CD4-positive, alpha-beta T cell (primary cell): ENCODE measurements around the gene C9. TPM values are rescaled to one million over a fixed set of nuclear protein-coding genes. Genes with fewer than 3 reads are reported as not detected.
"Not testable (repeated sequence)": the region's sequence is repeated elsewhere in the genome, so short reads cannot be mapped to it uniquely, and the experiment has no call there.

Experiments
- ATAC-seq: fragments of 200-7000 bp; cut with Tn5 transposase; one replicate; pipeline ENCODE4 v1.10.0; 2022; ENCODE audit warnings: mild to moderate bottlenecking; ENCODE audit not compliant: poor library complexity
- CTCF ChIA-PET: fragments of 350-600 bp; sonication (Branson Sonifier 250); formaldehyde crosslinking; loops from one replicate; lab custom pipeline; 2021; ENCODE audit warnings: antibody characterized with exemption, inconsistent platforms; lab: Charles Lee
- POLR2A ChIA-PET: fragments of 350-600 bp; sonication (Branson Sonifier 250); formaldehyde crosslinking; loops from one replicate; lab custom pipeline; 2021; ENCODE audit warnings: antibody characterized with exemption, inconsistent platforms; lab: Charles Lee
- DNase-seq, 14 experiments: peaks; one replicate each; pipeline ENCODE4 v3.0.0-alpha.2; 2013 to 2020; ENCODE audit warnings: mixed read lengths in 2 of 14
- H3K27ac ChIP-seq, 2 donors: one replicate each; pipeline versions ENCODE4 v1.5.1 to v1.7.0; 2013; ENCODE audit warnings: low read length in 2 of 2, low read depth in 1 of 2, mild to moderate bottlenecking in 1 of 2
- H3K27me3 ChIP-seq, 2 experiments: 1 replicate in 1 of 2; 2 replicates in 1 of 2; pipeline versions ENCODE4 v1.6.1 to v1.7.0; 2013; ENCODE audit warnings: low read length in 2 of 2, control low read depth in 1 of 2, mild to moderate bottlenecking in 1 of 2, moderate library complexity in 1 of 2; ENCODE audit not compliant: insufficient read depth in 2 of 2, control insufficient read depth in 1 of 2
- H3K36me3 ChIP-seq: one replicate; pipeline ENCODE4 v1.6.1; 2013; ENCODE audit warnings: low read length, control low read depth; ENCODE audit not compliant: insufficient read depth
- H3K4me1 ChIP-seq: one replicate; pipeline ENCODE4 v1.6.1; 2013; ENCODE audit warnings: low read length, control low read depth; ENCODE audit not compliant: insufficient read depth
- H3K4me3 ChIP-seq: one replicate; pipeline ENCODE4 v1.5.1; 2013; ENCODE audit warnings: mild to moderate bottlenecking, low read length, moderate library complexity
- H3K9me3 ChIP-seq, 2 experiments: 1 replicate in 1 of 2; 2 replicates in 1 of 2; pipeline versions ENCODE4 v1.6.1 to v1.7.0; 2013; ENCODE audit warnings: low read length in 2 of 2, mild to moderate bottlenecking in 2 of 2, control low read depth in 1 of 2, moderate library complexity in 1 of 2; ENCODE audit not compliant: control insufficient read depth in 1 of 2, insufficient read depth in 1 of 2
- H3K27ac Mint-ChIP-seq: one replicate; pipeline ENCODE4 v1.8.0; 2020; ENCODE audit warnings: mixed read lengths
- H3K27me3 Mint-ChIP-seq: one replicate; pipeline ENCODE4 v1.8.0; 2021; ENCODE audit warnings: mixed read lengths
- H3K36me3 Mint-ChIP-seq: one replicate; pipeline ENCODE4 v1.8.0; 2021; ENCODE audit warnings: low read depth, mixed read lengths
- H3K4me1 Mint-ChIP-seq: one replicate; pipeline ENCODE4 v1.8.0; 2021; ENCODE audit warnings: low read depth, mixed read lengths
- H3K4me3 Mint-ChIP-seq: one replicate; pipeline ENCODE4 v1.8.0; 2020; ENCODE audit warnings: mild to moderate bottlenecking, mixed read lengths
- H3K9me3 Mint-ChIP-seq: one replicate; pipeline ENCODE4 v1.8.0; 2020; ENCODE audit warnings: mixed read lengths
- CTCF ChIP-seq: fragments of 200-600 bp; IDR thresholded peaks from one replicate; pipeline ENCODE4 v1.8.0; 2022; ENCODE audit warnings: antibody characterized with exemption, mild to moderate bottlenecking
- intact Hi-C, 2 experiments: fragments of 100-400 bp; cut with DNase I in 1 of 2; cut with micrococcal nuclease in 1 of 2; formaldehyde crosslinking; loops; one replicate each; pipeline versions ENCODE4 v1.15.1 to v1.9.0; 2023 to 2025; cut with DNase I, micrococcal nuclease
- total RNA-seq, 174 experiments: library from RNA in 2 of 174; stranded (reverse) in 2 of 174; gene quantifications; one replicate each; pipeline ENCODE4 v1.2.3 and lab custom pipeline; 2021 to 2026

Gene C9
- total RNA-seq, 2 experiments from 2014 or later: not detected

GRCh38 chr5:39235648-39236047, 128.6 kb downstream of the C9 start:
- Mint-ChIP-seq H3K27ac (no peak overlapping the region), H3K27me3 (no peaks in the 10 kb centered on the region), H3K4me1 (peaks cover 11% of the 10 kb centered on the region), H3K36me3 (no peaks in the 10 kb centered on the region), H3K9me3 (peaks cover 6% of the 10 kb centered on the region), H3K4me3 (no peak overlapping the region)
- ATAC-seq: no peak
- no peaks in the 10 kb centered on the region for H3K9me3 ChIP-seq
- intact Hi-C loops: no loop called here
- no peak for DNase-seq
- POLR2A ChIA-PET: no interaction called here
- CTCF ChIA-PET: interaction anchor here (1.3 kb wide), 1 partner anchor 16 kb away, joined by 3 read pairs; no protein-coding TSS in a partner anchor
- no peaks in the 10 kb centered on the region for H3K36me3 ChIP-seq
- no peak overlapping the region for H3K4me3 ChIP-seq
- no peak overlapping the region for H3K27ac ChIP-seq
- TF ChIP-seq CTCF: no peak
- H3K27me3 ChIP-seq: no peaks in the 10 kb centered on the region
- H3K4me1 ChIP-seq: peaks cover 9% of the 10 kb centered on the region

GRCh38 chr5:39234494-39234893, 129.8 kb downstream of the C9 start:
- H3K4me3 ChIP-seq, H3K27ac Mint-ChIP-seq, intact Hi-C loops, POLR2A ChIA-PET, H3K36me3 ChIP-seq, H3K4me3 Mint-ChIP-seq, H3K27ac ChIP-seq, H3K9me3 ChIP-seq, H3K27me3 Mint-ChIP-seq, H3K27me3 ChIP-seq, DNase-seq, ATAC-seq, H3K36me3 Mint-ChIP-seq, H3K9me3 Mint-ChIP-seq, H3K4me1 ChIP-seq: not testable (repeated sequence)
- peaks cover 11% of the 10 kb centered on the region for H3K4me1 Mint-ChIP-seq
- CTCF ChIA-PET: interaction anchor here (1.0 to 1.7 kb wide), 3 partner anchors 17 to 49 kb away, joined by 3 to 6 read pairs (median 3); no protein-coding TSS in a partner anchor

Other genes with a start within 250 kb of the C9 start
- gene FYB1, start 144.9 kb downstream of the C9 start, total RNA-seq: 100 to 1,000 TPM; 478 to 497 TPM
- gene DAB2, start 60.5 kb upstream of the C9 start, total RNA-seq: under 1 TPM; 0.31 to 0.47 TPM